ENCODE measurements around the gene PPAN.

GRCh38 chr19:10139952-10140351 lies 33.8 kb downstream of the PPAN start:
- TF ChIP-seq POLR2AphosphoS5 (IDR thresholded peaks at IDR 0.05; ENCODE audit: low read depth, low read length) (no peak), POLR2A (IDR thresholded peaks at IDR 0.05; ENCODE audit: low read depth, low read length) (no peak), TAF1 (IDR thresholded peaks at IDR 0.05; ENCODE audit: borderline replicate concordance, low read depth, low read length) (no peak)

Measured in GM12892 (cell line).